K562 (cell line): Measurements from ENCODE around the gene NDUFS6. TPM values are rescaled to one million over a fixed set of nuclear protein-coding genes. Genes with fewer than 3 reads are reported as not detected.

ENCODE experiments used
- CBX2 ChIP-seq: fragments of 200-600 bp; sonication (generic); IDR thresholded peaks from one replicate; pipeline ENCODE4 v1.6.1; 2012; ENCODE audit warnings: mild to moderate bottlenecking, low read length, inconsistent platforms; ENCODE audit not compliant: insufficient read depth, poor library complexity, severe bottlenecking
- CXXC5 ChIP-seq: fragments of 250-450 bp; sonication (Bioruptor Pico); IDR thresholded peaks from 2 replicates; pipeline ENCODE4 v1.8.0; 2022; ENCODE audit warnings: inconsistent platforms, mild to moderate bottlenecking, moderate library complexity
- JUN ChIP-seq, 2 experiments: sonication (generic) in 1 of 2; formaldehyde crosslinking in 1 of 2; IDR thresholded peaks; 2 replicates each; pipeline versions ENCODE4 v1.6.1 to v1.8.0; 2012 to 2022; ENCODE audit warnings: borderline replicate concordance in 2 of 2, mild to moderate bottlenecking in 2 of 2, improper control_type of control experiment in 1 of 2, low read depth in 1 of 2, low read length in 1 of 2, missing genetic modification reagents in 1 of 2
- KLF1 ChIP-seq: fragments of 450-650 bp; IDR thresholded peaks from 2 replicates; pipeline ENCODE4 v1.6.1; 2016; ENCODE audit warnings: missing genetic modification characterization, missing compliant biosample characterization
- MYC ChIP-seq, 2 experiments: fragments of 250-450 bp in 1 of 2; sonication (Bioruptor Pico) in 1 of 2; IDR thresholded peaks; 2 replicates each; pipeline versions ENCODE4 v1.5.1 to v1.6.1; 2012 to 2021; ENCODE audit warnings: low read depth in 2 of 2, borderline replicate concordance in 1 of 2, improper control_type of control experiment in 1 of 2, low read length in 1 of 2, mild to moderate bottlenecking in 1 of 2, moderate library complexity in 1 of 2
- SAFB ChIP-seq: fragments of 200-400 bp; formaldehyde crosslinking; IDR thresholded peaks from 2 replicates; pipeline ENCODE4 v1.6.1; 2017; ENCODE audit warnings: low read depth, low read length, borderline replicate concordance
- SAFB2 ChIP-seq: fragments of 200-400 bp; formaldehyde crosslinking; IDR thresholded peaks from 2 replicates; pipeline ENCODE4 v1.6.1; 2018; ENCODE audit warnings: borderline replicate concordance, low read length, low read depth, moderate library complexity; ENCODE audit not compliant: severe bottlenecking
- U2AF1 ChIP-seq: fragments of 200-400 bp; formaldehyde crosslinking; optimal IDR thresholded peaks from 2 replicates; pipeline ENCODE3; 2017; ENCODE audit warnings: mild to moderate bottlenecking, low read depth, low read length, moderate library complexity
- ZNF217 ChIP-seq: sonication (generic); formaldehyde crosslinking; IDR thresholded peaks from 2 replicates; pipeline ENCODE4 v1.8.0; 2022; ENCODE audit warnings: mild to moderate bottlenecking, missing genetic modification reagents
- ZNF445 ChIP-seq: fragments of 250-450 bp; sonication (Bioruptor Pico); IDR thresholded peaks from 2 replicates; pipeline ENCODE4 v1.4.0; 2020; ENCODE audit warnings: low read depth, mild to moderate bottlenecking, moderate library complexity
- ZNF696 ChIP-seq: fragments of 250-450 bp; sonication (Bioruptor Pico); conservative IDR thresholded peaks from 2 replicates; pipeline ENCODE4 v1.4.0; 2020; ENCODE audit warnings: mild to moderate bottlenecking, moderate library complexity
- polyA plus RNA-seq, 8 experiments: library from polyadenylated mRNA; depleted of rRNA in 4 of 8; stranded (reverse) in 5 of 8; unstranded in 3 of 8; fragments of >200 nt; fragmentation: Nextera tagmentation in 2 of 8; fragmentation: Illumina TruSeq in 1 of 8; extraction: Ambion mirVana in 2 of 8; extraction: Trizol in 1 of 8; gene quantifications; 2 replicates each; pipeline versions ENCODE4 v1.2.1 to v1.2.3, GENCODE V29; 2011 to 2014; ENCODE audit warnings: inconsistent platforms in 1 of 8, missing spikeins in 1 of 8
- total RNA-seq, 7 experiments: library from RNA; depleted of rRNA in 6 of 7; stranded (reverse); fragments of >200 nt in 6 of 7; fragmentation: Illumina TruSeq in 2 of 7; extraction: Trizol in 2 of 7; gene quantifications; 2 replicates each; pipeline versions ENCODE4 v1.2.1 to v1.2.3, GENCODE V29; 2011 to 2021; ENCODE audit warnings: low replicate concordance in 1 of 7
- TF ChIP-seq, protein P1 (sequence below), 2 experiments: IDR thresholded peaks; 2 replicates each; pipeline ENCODE4 v1.6.1; 2011; ENCODE audit warnings: borderline replicate concordance in 1 of 2, control low read depth in 1 of 2, low read depth in 1 of 2, low read length in 1 of 2, mild to moderate bottlenecking in 1 of 2, mixed read lengths in 1 of 2, moderate library complexity in 1 of 2; ENCODE audit not compliant: insufficient read depth in 1 of 2, insufficient read length in 1 of 2, poor library complexity in 1 of 2, severe bottlenecking in 1 of 2; ENCODE audit errors: extremely low read depth in 1 of 2
- TF ChIP-seq, protein P2 (sequence below): fragments of 450-650 bp; formaldehyde crosslinking; IDR thresholded peaks from 2 replicates; pipeline ENCODE4 v1.4.0; 2020; ENCODE audit warnings: mild to moderate bottlenecking
- TF ChIP-seq, protein P3 (sequence below): sonication (generic); formaldehyde crosslinking; IDR thresholded peaks from 2 replicates; pipeline ENCODE4 v1.8.0; 2022; ENCODE audit warnings: mild to moderate bottlenecking, low read depth, missing genetic modification reagents
- TF ChIP-seq, protein P4 (sequence below): fragments of 250-450 bp; sonication (Bioruptor Pico); IDR thresholded peaks from 2 replicates; pipeline ENCODE4 v1.4.0; 2020
- TF ChIP-seq, protein P5 (sequence below): sonication (generic); formaldehyde crosslinking; IDR thresholded peaks from 2 replicates; pipeline ENCODE4 v1.8.1; 2023; ENCODE audit warnings: mild to moderate bottlenecking, missing genetic modification reagents

Gene NDUFS6
- total and polyA plus RNA-seq, 9 of the 15 experiments (the other 6 are each of a cell fraction or from before 2014, with no cell fraction given): 36.1 to 291 (median 77.0) TPM

DNA sequence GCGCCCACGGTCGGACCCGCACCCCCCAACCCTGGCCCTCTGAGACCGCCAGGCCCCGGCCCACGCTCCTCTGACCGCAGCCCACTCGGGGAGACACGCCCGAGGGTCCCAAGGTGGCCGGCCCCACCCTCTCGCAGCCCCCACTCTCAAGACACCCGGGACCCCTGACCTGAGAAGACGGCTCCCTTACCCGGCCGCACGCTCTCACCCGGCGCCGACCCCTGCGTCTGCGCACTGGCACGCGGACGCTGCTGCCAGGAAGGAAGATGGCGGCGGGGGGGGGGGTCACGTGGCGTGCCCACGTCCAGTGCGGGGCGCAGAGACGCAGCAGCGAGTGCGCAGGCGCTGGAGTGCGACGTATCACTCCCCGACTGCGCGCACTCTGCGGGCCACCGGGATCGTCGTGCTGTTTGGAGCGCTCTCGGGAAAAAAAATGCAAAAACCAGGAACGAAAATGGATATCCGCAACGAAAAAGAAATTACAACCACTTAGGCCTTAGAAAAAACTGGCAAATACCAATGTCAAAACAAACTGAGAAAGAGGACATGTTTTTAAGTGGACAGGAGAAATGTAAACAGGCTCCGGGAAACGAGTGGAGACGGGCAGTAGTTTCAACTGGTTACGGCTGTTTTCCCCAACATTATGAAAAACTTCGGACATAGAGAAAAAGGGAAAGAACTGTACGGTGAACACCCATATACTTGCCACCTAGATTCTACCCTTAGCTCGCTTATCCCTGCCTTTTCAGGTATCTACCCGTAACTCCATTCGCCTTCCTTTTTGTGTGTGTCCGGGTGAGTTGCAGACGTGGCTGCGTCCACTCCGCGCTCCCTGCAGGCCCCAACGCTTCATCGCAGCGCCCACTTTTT lies 1.4 kb upstream of the NDUFS6 start, which contains the start of gene MRPL36 (continued):
- peak; percentile 99 for TF ChIP-seq CXXC5 (CRISPR knock-in tag)
- TF ChIP-seq, protein P1, sequence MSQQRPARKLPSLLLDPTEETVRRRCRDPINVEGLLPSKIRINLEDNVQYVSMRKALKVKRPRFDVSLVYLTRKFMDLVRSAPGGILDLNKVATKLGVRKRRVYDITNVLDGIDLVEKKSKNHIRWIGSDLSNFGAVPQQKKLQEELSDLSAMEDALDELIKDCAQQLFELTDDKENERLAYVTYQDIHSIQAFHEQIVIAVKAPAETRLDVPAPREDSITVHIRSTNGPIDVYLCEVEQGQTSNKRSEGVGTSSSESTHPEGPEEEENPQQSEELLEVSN (IDR thresholded peaks at IDR 0.05; ENCODE audit: borderline replicate concordance in 1 of 2, extremely low read depth in 1 of 2, insufficient read depth in 1 of 2, insufficient read length in 1 of 2, low read depth in 1 of 2, low read length in 1 of 2, poor library complexity in 1 of 2, severe bottlenecking in 1 of 2): peak; percentile 12 to 14
- no peak for TF ChIP-seq KLF1 (tag)
- TF ChIP-seq ZNF696 (CRISPR knock-in tag): no peak
- TF ChIP-seq ZNF217 (CRISPR knock-in tag): no peak
- TF ChIP-seq MYC (IDR thresholded peaks at IDR 0.05; ENCODE audit: low read depth, low read length): peak; percentile 90
- TF ChIP-seq MYC (CRISPR knock-in tag; IDR thresholded peaks at IDR 0.05; ENCODE audit: borderline replicate concordance, low read depth): peak; percentile 33; the same call in 1 of the 2 replicates
- TF ChIP-seq, protein P2, sequence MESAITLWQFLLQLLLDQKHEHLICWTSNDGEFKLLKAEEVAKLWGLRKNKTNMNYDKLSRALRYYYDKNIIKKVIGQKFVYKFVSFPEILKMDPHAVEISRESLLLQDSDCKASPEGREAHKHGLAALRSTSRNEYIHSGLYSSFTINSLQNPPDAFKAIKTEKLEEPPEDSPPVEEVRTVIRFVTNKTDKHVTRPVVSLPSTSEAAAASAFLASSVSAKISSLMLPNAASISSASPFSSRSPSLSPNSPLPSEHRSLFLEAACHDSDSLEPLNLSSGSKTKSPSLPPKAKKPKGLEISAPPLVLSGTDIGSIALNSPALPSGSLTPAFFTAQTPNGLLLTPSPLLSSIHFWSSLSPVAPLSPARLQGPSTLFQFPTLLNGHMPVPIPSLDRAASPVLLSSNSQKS: no peak
- no peak for TF ChIP-seq ZNF445
- TF ChIP-seq, protein P3, sequence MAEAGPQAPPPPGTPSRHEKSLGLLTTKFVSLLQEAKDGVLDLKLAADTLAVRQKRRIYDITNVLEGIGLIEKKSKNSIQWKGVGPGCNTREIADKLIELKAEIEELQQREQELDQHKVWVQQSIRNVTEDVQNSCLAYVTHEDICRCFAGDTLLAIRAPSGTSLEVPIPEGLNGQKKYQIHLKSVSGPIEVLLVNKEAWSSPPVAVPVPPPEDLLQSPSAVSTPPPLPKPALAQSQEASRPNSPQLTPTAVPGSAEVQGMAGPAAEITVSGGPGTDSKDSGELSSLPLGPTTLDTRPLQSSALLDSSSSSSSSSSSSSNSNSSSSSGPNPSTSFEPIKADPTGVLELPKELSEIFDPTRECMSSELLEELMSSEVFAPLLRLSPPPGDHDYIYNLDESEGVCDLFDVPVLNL (CRISPR knock-in tag): no peak
- TF ChIP-seq CBX2: no peak
- TF ChIP-seq U2AF1: no peak
- TF ChIP-seq, protein P4, sequence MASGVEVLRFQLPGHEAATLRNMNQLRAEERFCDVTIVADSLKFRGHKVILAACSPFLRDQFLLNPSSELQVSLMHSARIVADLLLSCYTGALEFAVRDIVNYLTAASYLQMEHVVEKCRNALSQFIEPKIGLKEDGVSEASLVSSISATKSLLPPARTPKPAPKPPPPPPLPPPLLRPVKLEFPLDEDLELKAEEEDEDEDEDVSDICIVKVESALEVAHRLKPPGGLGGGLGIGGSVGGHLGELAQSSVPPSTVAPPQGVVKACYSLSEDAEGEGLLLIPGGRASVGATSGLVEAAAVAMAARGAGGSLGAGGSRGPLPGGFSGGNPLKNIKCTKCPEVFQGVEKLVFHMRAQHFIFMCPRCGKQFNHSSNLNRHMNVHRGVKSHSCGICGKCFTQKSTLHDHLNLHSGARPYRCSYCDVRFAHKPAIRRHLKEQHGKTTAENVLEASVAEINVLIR: peak; percentile 59
- no peak for TF ChIP-seq SAFB
- TF ChIP-seq SAFB2: no peak
- TF ChIP-seq, protein P5, sequence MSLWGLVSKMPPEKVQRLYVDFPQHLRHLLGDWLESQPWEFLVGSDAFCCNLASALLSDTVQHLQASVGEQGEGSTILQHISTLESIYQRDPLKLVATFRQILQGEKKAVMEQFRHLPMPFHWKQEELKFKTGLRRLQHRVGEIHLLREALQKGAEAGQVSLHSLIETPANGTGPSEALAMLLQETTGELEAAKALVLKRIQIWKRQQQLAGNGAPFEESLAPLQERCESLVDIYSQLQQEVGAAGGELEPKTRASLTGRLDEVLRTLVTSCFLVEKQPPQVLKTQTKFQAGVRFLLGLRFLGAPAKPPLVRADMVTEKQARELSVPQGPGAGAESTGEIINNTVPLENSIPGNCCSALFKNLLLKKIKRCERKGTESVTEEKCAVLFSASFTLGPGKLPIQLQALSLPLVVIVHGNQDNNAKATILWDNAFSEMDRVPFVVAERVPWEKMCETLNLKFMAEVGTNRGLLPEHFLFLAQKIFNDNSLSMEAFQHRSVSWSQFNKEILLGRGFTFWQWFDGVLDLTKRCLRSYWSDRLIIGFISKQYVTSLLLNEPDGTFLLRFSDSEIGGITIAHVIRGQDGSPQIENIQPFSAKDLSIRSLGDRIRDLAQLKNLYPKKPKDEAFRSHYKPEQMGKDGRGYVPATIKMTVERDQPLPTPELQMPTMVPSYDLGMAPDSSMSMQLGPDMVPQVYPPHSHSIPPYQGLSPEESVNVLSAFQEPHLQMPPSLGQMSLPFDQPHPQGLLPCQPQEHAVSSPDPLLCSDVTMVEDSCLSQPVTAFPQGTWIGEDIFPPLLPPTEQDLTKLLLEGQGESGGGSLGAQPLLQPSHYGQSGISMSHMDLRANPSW (CRISPR knock-in tag): no peak
- TF ChIP-seq JUN (IDR thresholded peaks at IDR 0.05; ENCODE audit: borderline replicate concordance, low read depth, low read length): peak; percentile 16; the same call in 1 of the 2 replicates
- TF ChIP-seq JUN (CRISPR knock-in tag; IDR thresholded peaks at IDR 0.05; ENCODE audit: borderline replicate concordance): no peak
